Heart right ventricle (tissue), 16 donors: ENCODE results near the gene TUBG2. TPM values are rescaled to one million over a fixed set of nuclear protein-coding genes. Genes with fewer than 3 reads are reported as not detected.

Experiments
- ATAC-seq, 8 donors: fragments of 200-7000 bp; cut with Tn5 transposase; one replicate each; pipeline ENCODE4 v1.9.1; 2020; ENCODE audit warnings: mild to moderate bottlenecking in 8 of 8, moderate library complexity in 8 of 8, moderate number of reproducible peaks in 1 of 8
- DNase-seq, 2 donors: peaks; one replicate each; pipeline ENCODE4 v3.0.0-alpha.2; 2020
- H3K27ac ChIP-seq, 10 donors: fragments of 200-600 bp; sonication (generic) in 2 of 10; one replicate each; pipeline versions ENCODE4 v1.5.0 to v1.8.0; 2020 to 2022; ENCODE audit warnings: mild to moderate bottlenecking in 3 of 10
- H3K27me3 ChIP-seq, 7 donors: fragments of 200-600 bp; one replicate each; pipeline ENCODE4 v1.8.0; 2021 to 2022; ENCODE audit warnings: mild to moderate bottlenecking in 2 of 7
- H3K36me3 ChIP-seq, 9 donors: fragments of 200-600 bp; sonication (generic) in 1 of 9; one replicate each; pipeline versions ENCODE4 v1.5.0 to v1.8.0; 2020 to 2022; ENCODE audit warnings: mild to moderate bottlenecking in 2 of 9
- H3K4me1 ChIP-seq, 9 donors: fragments of 200-600 bp; sonication (generic) in 1 of 9; one replicate each; pipeline versions ENCODE4 v1.5.0 to v1.8.0; 2020 to 2022; ENCODE audit warnings: mild to moderate bottlenecking in 4 of 9
- H3K4me3 ChIP-seq, 10 donors: fragments of 200-600 bp; sonication (generic) in 2 of 10; one replicate each; pipeline versions ENCODE4 v1.5.0 to v1.8.0; 2020 to 2022; ENCODE audit warnings: mild to moderate bottlenecking in 7 of 10, moderate library complexity in 2 of 10
- H3K9me3 ChIP-seq, 11 donors: fragments of 200-600 bp in 10 of 11; sonication (generic) in 2 of 11; one replicate each; pipeline versions ENCODE4 v1.5.0 to v1.8.0; 2013 to 2022; ENCODE audit warnings: mild to moderate bottlenecking in 2 of 11, control low read depth in 1 of 11, moderate library complexity in 1 of 11
- CTCF ChIP-seq, 9 donors: fragments of 200-600 bp; sonication (generic) in 2 of 9; IDR thresholded peaks; one replicate each; pipeline versions ENCODE4 v1.5.0 to v1.8.0; 2021 to 2022; ENCODE audit warnings: antibody characterized with exemption in 9 of 9, mild to moderate bottlenecking in 5 of 9, moderate library complexity in 1 of 9
- WGBS, 2 donors: extraction: QIAGEN DNeasy Blood & Tissue Kit; methylation state at CpG; one replicate each; pipeline ENCODE4 v1.1.7; 2013; ENCODE audit warnings: inconsistent platforms in 1 of 2; 5-methylcytosine and 5-hydroxymethylcytosine counted together
- intact Hi-C, 10 donors: fragments of 100-400 bp; cut with DNase I; formaldehyde crosslinking; loops; one replicate each; pipeline versions ENCODE4 v1.11.1 to v1.14.2; 2022
- polyA plus RNA-seq, 2 donors: library from polyadenylated mRNA; stranded (reverse); fragments of 200-250 nt; gene quantifications; one replicate each; pipeline ENCODE4 v1.2.3, GENCODE V29; 2013
- total RNA-seq, 10 donors: library from RNA; stranded (reverse); fragmentation: NEBNext Ultra II Directional in 3 of 10; extraction: Animal tissue kit (Norgen Biotek cat#: 25700) in 3 of 10; gene quantifications; one replicate each; pipeline versions ENCODE4 v1.2.1 to v1.2.4, GENCODE V29; 2021 to 2023
- donor health status: Arrhythmogenic right ventricular cardiomyopathy.
- donor health status: ischemic (EF 13 %, LVEDD 7.1; RV severe dilation, severe dysfunction).
- donor health status: healthy with polysubstance abuse.
- donor health status: DM: no; HTN: yes; CAD: no.
- donor health status: DM: no; HTN: no; CAD: no.
- donor health status: ischemic (EF 25% LVEDD 6.9; RV normal size, moderate dysfunction).
- donor health status: ischemic (EF 25% LVEDD 5.7; RV mildly dilated, moderate dysfunction).
- donor health status: healthy.
- donor health status: DM: yes; HTN: yes; CAD: no.
- donor health status: Ischemic cardiomyopathy.
- donor health status: ischemic (EF 35%, LVEDD 5.7; RV mildly dilated, moderate dysfunction).
- donor health status: nonischemic (EF 11% LVEDD 7.7; RV severe dilation, severe dysfunction).
- donor health status: DM: yes; HTN: yes; CAD: no.
- donor health status: PGD.
- donor health status: ischemic (EF 29% LVEDD 5.4; RV normal size, mild dysfunction).
- donor health status: nonischemic (EF 23%, LVEDD 6.1; RV moderate dilation, normal function).

Gene TUBG2
- total and polyA plus RNA-seq, 12 donors, result 9.8 to 21.3 (median 14.7) TPM

GRCh38 chr17:42632949-42633444, 26.1 kb upstream of the TUBG2 start:
- H3K36me3 ChIP-seq, result no peaks in the 10 kb centered on the region
- no peak overlapping the region for H3K27ac ChIP-seq
- no peaks in the 10 kb centered on the region for H3K27me3 ChIP-seq
- no peaks in the 10 kb centered on the region for H3K4me1 ChIP-seq
- no peak for TF ChIP-seq CTCF (IDR thresholded peaks at IDR 0.05)
- H3K9me3 ChIP-seq, result no peaks in the 10 kb centered on the region
- intact Hi-C loops, result no loop called here
- H3K4me3 ChIP-seq, result no peak overlapping the region
- DNase-seq, result no peak
- ATAC-seq, result no peak
- WGBS, 2 donors, result 71 to 72% methylated on average over 9 of the region's 9 CpGs

- no peak overlapping the region for H3K27ac ChIP-seq
- intact Hi-C loops, result no loop called here
- no peaks in the 10 kb centered on the region for H3K4me1 ChIP-seq
- ATAC-seq, result no peak
- WGBS, 2 donors, result 78 to 81% methylated on average over 6 of the region's 7 CpGs
- H3K27me3 ChIP-seq, result peaks cover 0 to 7% (median 0%) of the 10 kb centered on the region in 7 donors
- no peaks in the 10 kb centered on the region for H3K9me3 ChIP-seq
- H3K4me3 ChIP-seq, result no peak overlapping the region
- no peak for TF ChIP-seq CTCF (IDR thresholded peaks at IDR 0.05)
- DNase-seq, result no peak
- H3K36me3 ChIP-seq, result no peaks in the 10 kb centered on the region
These were observed 19.5 kb upstream of the TUBG2 start for GRCh38 chr17:42639525-42640113.

GRCh38 chr17:42640121-42640520, 19.0 kb upstream of the TUBG2 start:
- no peaks in the 10 kb centered on the region for H3K4me1 ChIP-seq
- peaks cover 0 to 7% (median 0%) of the 10 kb centered on the region in 7 donors for H3K27me3 ChIP-seq
- H3K9me3 ChIP-seq, result no peaks in the 10 kb centered on the region
- H3K36me3 ChIP-seq, result no peaks in the 10 kb centered on the region
- DNase-seq, result no peak
- no peak for TF ChIP-seq CTCF (IDR thresholded peaks at IDR 0.05)
- no peak for ATAC-seq
- no peak overlapping the region for H3K4me3 ChIP-seq
- 83 to 90% methylated on average over 4 of the region's 4 CpGs for WGBS, 2 donors
- intact Hi-C loops, result no loop called here
- H3K27ac ChIP-seq, result no peak overlapping the region

GRCh38 chr17:42642336-42642735, 16.7 kb upstream of the TUBG2 start:
- no peak for DNase-seq
- Histone ChIP-seq H3K9me3 (no peaks in the 10 kb centered on the region), H3K4me3 (no peak overlapping the region), H3K36me3 (no peaks in the 10 kb centered on the region), H3K4me1 (no peaks in the 10 kb centered on the region), H3K27me3 (peaks cover 0 to 7% (median 0%) of the 10 kb centered on the region in 7 donors), H3K27ac (no peak overlapping the region)
- WGBS, 2 donors, result 31 to 34% methylated on average over 2 of the region's 2 CpGs
- TF ChIP-seq CTCF (IDR thresholded peaks at IDR 0.05), result no peak
- no peak for ATAC-seq
- intact Hi-C loops, result no loop called here
